HTERT RPE-1 (cell line): ENCODE results near the gene MVP.
"Not testable (repeated sequence)": the region's sequence is repeated elsewhere in the genome, so short reads cannot be mapped to it uniquely, and the experiment has no call there.

Source experiments
- in situ Hi-C: fragments of 300-500 bp; cut with MboI; formaldehyde crosslinking; loops from 4 replicates; pipeline ENCODE4 v1.14.3; 2020; ENCODE audit warnings: low sequenced_read_pairs

MVP gene

DNA sequence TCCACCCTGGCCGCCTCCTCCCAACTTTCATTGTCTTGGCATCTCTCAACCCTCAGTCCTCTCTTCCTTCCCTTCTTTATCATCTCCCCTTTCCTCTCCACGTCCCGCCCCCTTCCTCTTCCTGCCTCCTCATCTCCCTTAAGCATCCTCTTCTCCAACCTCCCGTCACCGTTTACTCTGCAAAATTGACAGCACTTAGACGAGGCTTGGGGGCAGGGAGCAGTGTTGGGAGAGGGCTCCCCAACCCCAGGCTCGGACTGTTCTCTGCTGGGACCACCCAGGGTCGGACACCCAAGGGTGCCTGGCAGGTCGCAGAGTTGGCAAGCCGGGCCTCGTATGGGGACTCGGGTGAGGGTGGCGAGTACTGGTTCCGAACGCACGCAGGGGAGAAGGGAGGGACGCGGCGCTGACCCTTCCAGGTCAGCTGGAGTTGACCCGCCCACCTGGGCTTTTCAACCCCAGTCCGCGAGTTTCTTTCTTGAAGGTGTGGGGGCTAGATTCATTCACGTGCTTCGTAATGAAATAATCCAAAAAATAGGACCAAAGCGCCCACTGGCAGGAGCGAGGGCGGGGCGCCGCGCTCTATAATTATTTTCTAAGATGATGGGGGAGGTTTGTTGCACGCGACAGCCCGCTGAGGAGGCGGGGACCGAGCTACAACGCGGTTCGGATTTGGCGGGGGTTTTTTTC is 5.1 kb upstream of the MVP start:
- in situ Hi-C loops, result no loop called here

DNA sequence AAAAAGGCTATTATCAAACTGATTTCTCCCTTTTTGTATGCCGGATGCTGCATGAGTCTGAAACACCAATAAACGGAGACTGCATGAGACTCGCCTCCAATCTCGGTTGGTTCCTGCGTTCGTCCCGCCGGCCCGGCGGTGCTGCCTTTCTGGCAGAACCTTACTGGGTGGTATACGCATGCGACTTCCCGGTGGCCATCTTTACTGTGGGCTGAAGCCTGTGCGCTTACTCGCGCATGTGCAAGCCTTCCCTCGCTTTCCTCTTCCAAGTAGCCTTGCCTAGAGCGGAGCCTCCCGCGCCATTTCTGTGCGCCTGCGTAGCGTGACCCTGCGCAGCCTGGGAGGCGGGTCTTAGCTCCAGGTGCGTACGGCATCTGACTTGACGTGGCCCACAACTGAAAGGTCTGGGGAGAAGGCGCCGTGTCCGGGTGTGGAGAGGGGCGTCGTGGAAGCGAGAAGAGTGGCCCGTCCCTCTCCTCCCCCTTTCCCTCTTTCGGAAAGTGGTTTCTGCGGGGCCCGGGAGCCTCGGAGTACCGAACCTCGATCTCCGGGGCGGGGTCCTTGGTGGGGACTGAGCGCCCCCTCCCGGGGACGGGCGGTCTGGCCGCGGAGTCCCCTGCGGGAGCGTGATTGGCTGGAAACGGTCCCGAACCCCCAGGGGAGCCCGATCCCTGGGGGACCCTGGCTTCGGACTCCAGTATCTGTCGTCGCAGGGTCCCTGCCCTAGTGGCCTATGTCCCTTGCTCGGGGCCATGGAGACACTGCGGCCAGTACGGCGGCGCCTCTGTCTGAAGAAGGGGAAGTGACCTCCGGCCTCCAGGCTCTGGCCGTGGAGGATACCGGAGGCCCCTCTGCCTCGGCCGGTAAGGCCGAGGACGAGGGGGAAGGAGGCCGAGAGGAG is 4.2 kb upstream of the MVP start, which contains the start of gene PAGR1:
TSS of gene PAGR1 (plus strand) at position 360 of the 901 bp plus-strand sequence. CDS start at position 734, 374 bp downstream.
- in situ Hi-C loops, result no loop called here

GRCh38 chr16:29816694-29817441 is 3.4 kb upstream of the MVP start:
- in situ Hi-C loops, result no loop called here

GRCh38 chr16:29818082-29818481 is 2.2 kb upstream of the MVP start:
- in situ Hi-C loops, result no loop called here

DNA sequence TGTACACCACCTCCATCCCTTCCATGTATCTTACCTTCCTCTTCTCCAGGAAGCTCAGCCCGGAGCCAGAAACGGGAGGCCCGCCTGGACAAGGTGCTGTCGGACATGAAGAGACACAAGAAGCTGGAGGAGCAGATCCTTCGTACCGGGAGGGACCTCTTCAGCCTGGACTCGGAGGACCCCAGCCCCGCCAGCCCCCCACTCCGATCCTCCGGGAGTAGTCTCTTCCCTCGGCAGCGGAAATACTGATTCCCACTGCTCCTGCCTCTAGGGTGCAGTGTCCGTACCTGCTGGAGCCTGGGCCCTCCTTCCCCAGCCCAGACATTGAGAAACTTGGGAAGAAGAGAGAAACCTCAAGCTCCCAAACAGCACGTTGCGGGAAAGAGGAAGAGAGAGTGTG is 756 bp upstream of the MVP start:
- in situ Hi-C loops, result no loop called here

DNA sequence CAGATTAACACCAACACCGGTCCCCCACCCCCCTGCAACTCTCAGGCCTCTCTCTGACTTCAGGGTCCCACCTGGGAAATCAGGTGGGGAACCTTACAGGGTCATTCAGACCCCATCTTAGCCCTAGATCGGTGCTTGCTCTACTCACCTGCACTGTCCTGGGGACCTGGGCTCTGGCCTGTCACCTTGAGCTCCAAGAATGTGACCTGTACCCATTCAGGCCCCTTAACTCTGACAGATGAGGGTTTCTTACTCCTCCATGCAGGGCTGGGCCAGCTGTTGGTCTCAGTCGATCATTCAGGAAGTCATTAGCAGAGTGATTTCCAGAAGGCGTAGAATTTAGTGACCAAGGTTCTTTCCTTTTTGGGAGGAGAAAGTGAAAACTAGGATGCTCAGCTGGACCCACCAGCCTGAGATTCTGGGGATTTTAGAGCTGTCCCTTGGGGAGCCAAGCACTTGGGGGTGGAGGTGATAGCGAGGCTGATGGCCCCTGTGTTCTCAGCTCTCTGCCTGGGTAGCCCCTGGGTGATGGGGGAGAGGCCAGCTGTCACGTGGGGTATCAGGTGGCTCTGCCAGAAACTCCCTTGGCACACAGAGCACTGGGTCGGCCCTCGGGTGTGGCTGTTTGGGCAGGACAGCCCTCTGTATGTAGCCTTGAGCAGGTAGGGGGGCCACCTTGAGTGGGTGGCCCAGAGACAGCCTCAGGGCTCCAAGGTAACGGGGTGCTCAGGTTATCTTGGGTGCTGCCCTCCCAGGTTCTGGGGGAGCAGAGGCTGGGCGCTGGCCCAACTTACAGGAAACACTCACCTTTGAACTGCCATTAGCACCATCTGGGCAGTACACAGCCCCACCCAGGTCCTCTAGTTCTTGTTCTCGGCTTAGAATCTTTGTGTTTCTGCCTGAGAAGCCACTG is 724 bp downstream of the MVP start:
- in situ Hi-C loops, result no loop called here

GRCh38 chr16:29821643-29822115 is 1.4 kb downstream of the MVP start:
- in situ Hi-C loops, result no loop called here

GRCh38 chr16:29824589-29825144 is 4.4 kb downstream of the MVP start:
- in situ Hi-C loops, result no loop called here

- in situ Hi-C loops, result no loop called here
These were observed 5.1 kb downstream of the MVP start for GRCh38 chr16:29825145-29826044.

DNA sequence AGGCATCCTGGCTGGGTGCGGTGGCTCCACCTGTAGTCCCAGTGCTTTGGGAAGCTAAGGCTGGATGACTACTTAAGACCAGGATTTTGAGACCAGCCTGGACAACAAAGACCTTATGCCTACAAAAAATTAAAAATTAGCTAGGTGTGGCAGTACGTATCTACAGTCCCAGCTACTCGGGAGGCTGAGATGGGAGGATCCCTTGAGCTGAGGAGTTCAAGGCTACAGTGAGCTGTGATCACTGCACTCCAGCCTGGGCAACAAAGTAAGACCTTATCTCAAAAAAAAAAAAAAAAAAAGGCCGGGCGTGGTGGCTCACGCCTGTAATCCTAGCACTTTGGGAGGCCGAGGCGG is 6.1 kb downstream of the MVP start:
- in situ Hi-C loops, result no loop called here

DNA sequence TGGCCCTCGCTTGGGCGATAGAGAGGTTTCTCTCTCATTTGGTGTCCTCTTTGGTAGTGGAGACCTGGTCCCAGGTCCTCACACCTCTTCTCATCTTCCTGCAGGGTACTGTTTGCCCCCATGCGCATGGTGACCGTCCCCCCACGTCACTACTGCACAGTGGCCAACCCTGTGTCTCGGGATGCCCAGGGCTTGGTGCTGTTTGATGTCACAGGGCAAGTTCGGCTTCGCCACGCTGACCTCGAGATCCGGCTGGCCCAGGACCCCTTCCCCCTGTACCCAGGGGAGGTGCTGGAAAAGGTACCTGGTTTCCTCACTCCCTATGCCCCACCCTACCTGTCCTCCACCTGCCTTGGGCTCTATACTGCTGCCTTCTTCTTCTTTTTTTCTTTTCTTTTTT is 10.5 kb downstream of the MVP start:
- in situ Hi-C loops, result no loop called here

GRCh38 chr16:29831490-29831889 is 11.2 kb downstream of the MVP start:
- in situ Hi-C loops, result no loop called here

- in situ Hi-C loops, result not testable (repeated sequence)
These were observed 13.0 kb downstream of the MVP start for GRCh38 chr16:29833219-29833618.

DNA sequence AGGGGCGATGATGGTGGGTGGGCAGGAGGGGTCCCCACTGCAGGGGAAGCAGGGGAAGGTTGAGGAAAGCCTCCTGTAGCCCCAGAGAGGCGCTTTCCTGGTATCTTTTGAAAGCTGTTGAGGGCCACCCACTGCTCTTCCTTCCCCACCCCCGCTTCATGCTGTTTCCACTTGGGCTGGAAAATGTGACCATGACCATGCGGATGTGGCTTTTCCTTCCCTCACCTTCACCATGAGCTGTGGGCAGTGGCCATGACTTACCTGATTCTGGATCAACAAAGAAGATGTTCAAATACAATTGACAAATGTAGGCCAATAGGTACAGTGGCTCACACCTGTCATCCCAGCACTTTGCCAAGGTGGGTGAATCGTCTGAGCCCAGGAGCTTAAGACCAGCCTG is 13.8 kb downstream of the MVP start:
- in situ Hi-C loops, result no loop called here

DNA sequence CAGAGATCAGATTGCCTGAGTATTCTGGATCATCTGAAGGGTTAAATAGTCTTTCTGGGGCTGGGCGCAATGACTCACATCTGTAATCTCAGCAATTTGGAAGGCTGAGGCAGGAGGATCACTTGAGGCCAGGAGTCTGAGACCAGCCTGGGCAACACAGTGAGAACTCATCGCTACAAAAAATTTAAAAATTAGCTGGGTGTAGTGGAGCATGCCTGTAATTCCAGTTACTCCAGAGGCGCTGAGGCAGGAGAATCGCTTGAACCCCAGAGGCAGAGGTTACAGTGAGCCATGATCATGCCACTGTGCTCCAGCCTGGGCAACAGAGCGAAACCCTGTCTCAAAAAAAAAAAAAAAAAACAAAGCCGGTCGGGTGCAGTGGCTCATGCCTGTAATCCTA is 15.7 kb downstream of the MVP start:
- in situ Hi-C loops, result no loop called here

DNA sequence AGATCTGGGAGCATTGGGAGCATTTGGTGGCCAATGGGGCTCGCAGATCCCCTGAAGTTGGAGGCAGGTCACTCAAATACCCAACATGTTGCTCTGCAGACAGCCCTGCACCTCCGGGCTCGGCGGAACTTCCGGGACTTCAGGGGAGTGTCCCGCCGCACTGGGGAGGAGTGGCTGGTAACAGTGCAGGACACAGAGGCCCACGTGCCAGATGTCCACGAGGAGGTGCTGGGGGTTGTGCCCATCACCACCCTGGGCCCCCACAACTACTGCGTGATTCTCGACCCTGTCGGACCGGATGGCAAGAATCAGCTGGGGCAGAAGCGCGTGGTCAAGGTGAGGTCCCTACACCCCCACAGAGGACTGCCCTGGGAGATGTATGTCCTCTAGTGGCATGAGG is 16.4 kb downstream of the MVP start:
- in situ Hi-C loops, result no loop called here

GRCh38 chr16:29837841-29838240 is 17.6 kb downstream of the MVP start:
- in situ Hi-C loops, result no loop called here

- in situ Hi-C loops, result no loop called here
These were observed 19.6 kb downstream of the MVP start for GRCh38 chr16:29839822-29840221.

DNA sequence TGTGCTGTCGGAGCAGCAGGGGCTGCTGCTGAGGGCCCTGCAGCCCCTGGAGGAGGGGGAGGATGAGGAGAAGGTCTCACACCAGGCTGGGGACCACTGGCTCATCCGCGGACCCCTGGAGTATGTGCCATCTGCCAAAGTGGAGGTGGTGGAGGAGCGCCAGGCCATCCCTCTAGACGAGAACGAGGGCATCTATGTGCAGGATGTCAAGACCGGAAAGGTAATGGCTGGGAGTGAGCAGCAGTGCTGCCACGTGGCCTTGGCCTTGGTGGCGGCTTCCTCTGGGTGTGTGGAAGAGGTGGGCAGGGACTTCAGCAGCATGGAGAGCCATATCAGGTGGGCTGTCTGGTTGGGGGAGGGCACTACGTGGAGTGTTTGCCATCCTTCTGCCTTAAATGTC is 20.0 kb downstream of the MVP start:
- in situ Hi-C loops, result no loop called here
